ENCODE data around the gene LBHD1. TPM values are rescaled to one million over a fixed set of nuclear protein-coding genes. Genes with fewer than 3 reads are reported as not detected.

LBHD1 gene
- total and polyA plus RNA-seq, 2 of the 13 experiments (the other 11 are each of a cell fraction or from before 2014, with no cell fraction given), result 3.2 to 3.7 TPM

GRCh38 chr11:62671608-62672389, at the start of gene LBHD1, which contains the start of gene UQCC3 (continued):
- TF ChIP-seq ZNF740 (CRISPR knock-in tag; IDR thresholded peaks at IDR 0.05), result no peak
- 0 out of 2 replicates have a peak, but pooled peaks have one; percentile 4 for TF ChIP-seq BCL6 (CRISPR knock-in tag; IDR thresholded peaks at IDR 0.05)
- TF ChIP-seq ZNF30 (CRISPR knock-in tag; IDR thresholded peaks at IDR 0.05), result no peak
- no peak for TF ChIP-seq ZSCAN20 (CRISPR knock-in tag; IDR thresholded peaks at IDR 0.05; ENCODE audit: borderline replicate concordance)
- no peak for TF ChIP-seq ZNF205 (CRISPR knock-in tag; IDR thresholded peaks at IDR 0.05)
- peak; percentile 87 for TF ChIP-seq KMT2B (CRISPR knock-in tag; IDR thresholded peaks at IDR 0.05)
- TF ChIP-seq WIZ (CRISPR knock-in tag; IDR thresholded peaks at IDR 0.05), result peak; percentile 84
- 0 out of 2 replicates have a peak, but pooled peaks have one; percentile 46 for TF ChIP-seq MTERF4 (CRISPR knock-in tag; IDR thresholded peaks at IDR 0.05)
- no peak for TF ChIP-seq REXO4 (CRISPR knock-in tag; IDR thresholded peaks at IDR 0.05; ENCODE audit: borderline replicate concordance)
- TF ChIP-seq CTCF (CRISPR knock-in tag; IDR thresholded peaks at IDR 0.05), result no peak; the same call in none of the 2 replicates
- no peak for TF ChIP-seq ZNF3 (CRISPR knock-in tag; IDR thresholded peaks at IDR 0.05)
- TF ChIP-seq ZNF660 (CRISPR knock-in tag; IDR thresholded peaks at IDR 0.05; ENCODE audit: borderline replicate concordance, low read depth), result no peak
- no peak for TF ChIP-seq ETS1 (CRISPR knock-in tag; IDR thresholded peaks at IDR 0.05)
- TF ChIP-seq ZNF883 (CRISPR knock-in tag; IDR thresholded peaks at IDR 0.05; ENCODE audit: not compliant biosample characterization), result no peak
- TF ChIP-seq ZNF350 (CRISPR knock-in tag; IDR thresholded peaks at IDR 0.05; ENCODE audit: borderline replicate concordance, low read depth), result peak; percentile 95
- TF ChIP-seq MIXL1 (CRISPR knock-in tag; IDR thresholded peaks at IDR 0.05), result no peak
- no peak for TF ChIP-seq ZBED4 (CRISPR knock-in tag; IDR thresholded peaks at IDR 0.05; ENCODE audit: borderline replicate concordance)
- 0 out of 2 replicates have a peak, but pooled peaks have one; percentile 44 for TF ChIP-seq RXRB (CRISPR knock-in tag; IDR thresholded peaks at IDR 0.05; ENCODE audit: borderline replicate concordance)
- no peak; the same call in 1 of the 2 replicates for TF ChIP-seq ZNF761 (CRISPR knock-in tag; conservative IDR thresholded peaks at IDR 0.05)
- TF ChIP-seq NCOR1 (IDR thresholded peaks at IDR 0.05; ENCODE audit: borderline replicate concordance, low read length), result no peak
- TF ChIP-seq CBX1 (IDR thresholded peaks at IDR 0.05; ENCODE audit: low read depth), result no peak
- peak; percentile 90 for TF ChIP-seq ARNT2 (CRISPR knock-in tag; IDR thresholded peaks at IDR 0.05; ENCODE audit: low read depth)

All from HepG2 (cell line).